Body of pancreas (tissue), 4 donors: ENCODE measurements around the gene GPR108. TPM values are rescaled to one million over a fixed set of nuclear protein-coding genes. Genes with fewer than 3 reads are reported as not detected.

Experiments used
- ATAC-seq: fragments of 150-250 bp; one replicate; pipeline ENCODE4 v1.9.1; 2016
- DNase-seq, 4 donors: peaks; one replicate each; pipeline ENCODE4 v3.0.0-alpha.2; 2019
- H3K27ac ChIP-seq, 4 donors: fragments of 200-600 bp; sonication (generic); 1 replicate in 3 of 4; 2 replicates in 1 of 4; pipeline versions ENCODE4 v1.5.1 to v1.6.1; 2016 to 2019; ENCODE audit warnings: mild to moderate bottlenecking in 1 of 4, mixed read lengths in 1 of 4, moderate library complexity in 1 of 4
- H3K27me3 ChIP-seq, 2 donors: fragments of 200-600 bp; sonication (generic); one replicate each; pipeline ENCODE4 v1.6.0; 2016; ENCODE audit warnings: mild to moderate bottlenecking in 1 of 2
- H3K36me3 ChIP-seq, 2 donors: fragments of 200-600 bp; sonication (generic); replicated peaks in 1 of 2; 2 replicates each; pipeline ENCODE4 v1.5.1; 2016; ENCODE audit warnings: low read depth in 2 of 2; ENCODE audit not compliant: insufficient read depth in 1 of 2
- H3K4me1 ChIP-seq: fragments of 200-600 bp; sonication (generic); one replicate; pipeline ENCODE4 v1.6.0; 2016
- H3K4me3 ChIP-seq, 2 donors: fragments of 200-600 bp; sonication (generic); 1 replicate in 1 of 2; 2 replicates in 1 of 2; pipeline ENCODE4 v1.5.1; 2016 to 2019
- H3K9me3 ChIP-seq, 3 donors: fragments of 200-600 bp; sonication (generic); 1 replicate in 2 of 3; 2 replicates in 1 of 3; pipeline ENCODE4 v1.5.1; 2016
- CTCF ChIP-seq, 7 experiments: fragments of 450-650 bp in 4 of 7; fragments of 200-600 bp in 3 of 7; sonication (generic) in 3 of 7; IDR thresholded peaks; one replicate each; pipeline ENCODE4 v1.5.1; 2016 to 2019; ENCODE audit warnings: antibody characterized with exemption in 7 of 7
- POLR2A ChIP-seq, 3 donors: fragments of 450-650 bp; IDR thresholded peaks; one replicate each; pipeline ENCODE4 v1.6.1; 2016; ENCODE audit warnings: antibody characterized with exemption in 3 of 3, mild to moderate bottlenecking in 2 of 3
- WGBS, 2 donors: methylation state at CpG; one replicate each; pipeline ENCODE4 v1.1.5; 2017; 5-methylcytosine and 5-hydroxymethylcytosine counted together
- intact Hi-C: fragments of 100-400 bp; cut with DNase I; formaldehyde crosslinking; loops from one replicate; pipeline ENCODE4 v1.15.1; 2023
- total RNA-seq, 2 donors: library from RNA; depleted of rRNA; stranded (reverse); fragments of >200 nt; gene quantifications; one replicate each; pipeline ENCODE4 v1.1.0, GENCODE V29; 2016

GPR108 gene
- total RNA-seq, 2 donors from 2014 or later = 68.2 to 75.8 TPM

GRCh38 chr19:6708346-6708745 lies 29.0 kb downstream of the GPR108 start:
- ATAC-seq = no peak
- Histone ChIP-seq H3K4me1 (peaks cover 5% of the 10 kb centered on the region), H3K9me3 (no peaks in the 10 kb centered on the region), H3K27me3 (no peaks in the 10 kb centered on the region), H3K36me3 (peaks cover 9 to 15% of the 10 kb centered on the region in 2 donors), H3K4me3 (no peak overlapping the region), H3K27ac (no peak overlapping the region)
- intact Hi-C loops = no loop called here
- TF ChIP-seq POLR2A (IDR thresholded peaks at IDR 0.05) = no peak
- TF ChIP-seq CTCF (IDR thresholded peaks at IDR 0.05) = no peak
- WGBS, 2 donors = 81 to 92% methylated on average over 3 of the region's 3 CpGs
- DNase-seq = no peak

- H3K9me3 ChIP-seq = no peaks in the 10 kb centered on the region
- H3K27me3 ChIP-seq = no peaks in the 10 kb centered on the region
- peaks cover 5% of the 10 kb centered on the region for H3K4me1 ChIP-seq
- no peak overlapping the region for H3K4me3 ChIP-seq
- H3K27ac ChIP-seq = no peak overlapping the region
- no peak for DNase-seq
- intact Hi-C loops = no loop called here
- 76 to 84% methylated on average over 2 to 11 of the region's 16 CpGs for WGBS, 2 donors
- H3K36me3 ChIP-seq = peaks cover 9 to 15% of the 10 kb centered on the region in 2 donors
- no peak for TF ChIP-seq CTCF (IDR thresholded peaks at IDR 0.05)
- TF ChIP-seq POLR2A (IDR thresholded peaks at IDR 0.05) = no peak
- no peak for ATAC-seq
These were observed 29.7 kb downstream of the GPR108 start for GRCh38 chr19:6707658-6708018.

GRCh38 chr19:6707011-6707657 lies 30.2 kb downstream of the GPR108 start:
- ATAC-seq (no peak), DNase-seq (no peak)
- no peak overlapping the region for H3K27ac ChIP-seq
- WGBS, 2 donors = 87 to 90% methylated on average over 20 to 32 of the region's 44 CpGs
- H3K4me1 ChIP-seq = peaks cover 5% of the 10 kb centered on the region
- intact Hi-C loops = no loop called here
- peaks cover 9 to 18% of the 10 kb centered on the region in 2 donors for H3K36me3 ChIP-seq
- H3K9me3 ChIP-seq = no peaks in the 10 kb centered on the region
- no peak overlapping the region for H3K4me3 ChIP-seq
- no peaks in the 10 kb centered on the region for H3K27me3 ChIP-seq
- TF ChIP-seq CTCF (IDR thresholded peaks at IDR 0.05) = no peak
- TF ChIP-seq POLR2A (IDR thresholded peaks at IDR 0.05) = no peak

GRCh38 chr19:6706633-6706958 lies 30.8 kb downstream of the GPR108 start:
- peak; percentile 15 for ATAC-seq
- peaks cover 5% of the 10 kb centered on the region for H3K4me1 ChIP-seq

More at GRCh38 chr19:6706633-6706958, 30.8 kb downstream of the GPR108 start:
- H3K27me3 ChIP-seq = no peaks in the 10 kb centered on the region
- WGBS, 2 donors = 50 to 58% methylated on average over 2 to 3 of the region's 3 CpGs
- H3K9me3 ChIP-seq = no peaks in the 10 kb centered on the region
- intact Hi-C loops = no loop called here
- peaks cover 9 to 16% of the 10 kb centered on the region in 2 donors for H3K36me3 ChIP-seq
- TF ChIP-seq CTCF (IDR thresholded peaks at IDR 0.05) (no peak), POLR2A (IDR thresholded peaks at IDR 0.05) (no peak)
- H3K4me3 ChIP-seq = no peak overlapping the region
- DNase-seq = no peak
- H3K27ac ChIP-seq = no peak overlapping the region
